Stimulated activated CD4-positive, alpha-beta T cell treated with anti-CD3 and anti-CD28 coated beads, Interleukin-15, amount 100 ng/mL, for 48 hours (primary cell): ENCODE results near the gene NELL2.

Experiments used
- DNase-seq, 2 donors: peaks; one replicate each; pipeline ENCODE4 v3.0.0-alpha.2; 2020; ENCODE audit warnings: low read depth in 2 of 2

Gene NELL2

DNA sequence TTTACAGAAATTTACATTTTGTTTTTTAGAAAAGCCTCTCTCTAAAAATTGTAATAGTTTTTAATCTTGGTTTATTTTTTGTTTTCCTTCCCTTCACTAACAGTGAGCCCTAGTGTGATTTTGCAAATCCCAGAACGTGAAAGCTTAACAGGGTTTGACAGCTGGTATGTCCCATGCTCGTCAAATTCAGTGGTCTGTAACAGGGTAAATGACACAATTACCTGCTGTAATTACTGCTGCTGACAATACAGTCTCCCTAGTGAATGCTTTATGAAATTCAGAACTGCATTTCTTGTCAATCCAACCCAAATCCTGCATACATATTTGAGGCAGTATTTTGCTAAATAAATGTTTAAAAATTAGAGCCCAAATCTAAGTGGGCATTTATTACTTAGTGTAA is 249.2 kb downstream of the NELL2 start:
- DNase-seq, result no peak

DNA sequence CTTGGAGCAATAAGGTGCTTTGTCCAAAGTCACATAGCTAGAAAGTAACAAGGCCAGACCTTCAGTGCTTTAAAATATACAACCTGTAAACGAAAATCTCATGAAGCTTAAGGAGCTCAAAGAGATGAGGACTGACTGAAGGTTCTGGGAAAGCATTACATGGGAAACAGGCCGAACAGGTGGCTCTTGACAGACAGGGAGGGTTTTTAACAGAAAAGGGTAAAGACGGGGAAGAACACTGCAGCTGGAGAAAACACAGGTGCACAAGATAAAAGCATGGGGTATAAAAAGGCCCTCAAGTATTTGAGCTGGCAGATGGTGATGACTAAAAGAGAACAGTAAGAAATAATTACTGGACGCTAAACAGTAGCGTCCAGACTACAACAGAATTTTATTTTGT is 257.2 kb downstream of the NELL2 start:
- no peak for DNase-seq

DNA sequence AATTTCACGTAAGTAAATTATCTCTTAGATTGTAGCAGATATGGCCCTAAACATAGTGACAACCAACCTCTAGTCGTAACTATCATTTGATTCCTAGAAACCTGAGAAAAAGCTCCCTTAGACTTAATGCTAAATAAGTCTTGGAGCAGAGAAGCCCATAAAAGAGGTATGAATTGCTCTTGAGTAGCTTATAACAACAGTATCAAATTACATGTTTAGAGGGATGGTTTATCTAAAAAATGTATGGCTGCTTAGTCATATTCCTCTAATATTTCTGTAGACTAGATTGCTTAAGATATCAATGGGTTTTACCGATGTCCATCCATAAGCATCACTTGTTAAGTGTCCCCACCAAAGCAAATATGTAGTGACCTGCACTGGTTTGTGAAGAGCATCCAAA is 259.7 kb downstream of the NELL2 start:
- DNase-seq, result no peak

DNA sequence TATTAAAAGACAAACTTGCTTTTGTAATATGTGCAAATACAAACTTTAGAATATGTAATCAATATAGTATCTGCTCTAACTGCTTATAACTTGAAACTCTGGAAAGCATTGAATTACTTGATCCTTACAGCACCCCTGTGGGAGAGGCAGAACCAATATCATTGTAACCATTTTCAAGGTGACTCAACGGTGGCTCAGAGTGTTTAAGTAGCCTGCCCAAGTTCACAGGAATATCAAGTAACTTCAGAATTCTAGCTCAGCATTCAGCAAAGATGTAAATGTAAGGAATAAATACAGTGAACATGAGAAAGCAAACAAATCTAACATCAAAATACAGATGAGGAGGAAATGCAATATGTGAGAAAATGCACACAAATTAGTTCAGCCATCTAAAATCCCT is 264.6 kb downstream of the NELL2 start:
- no peak for DNase-seq

DNA sequence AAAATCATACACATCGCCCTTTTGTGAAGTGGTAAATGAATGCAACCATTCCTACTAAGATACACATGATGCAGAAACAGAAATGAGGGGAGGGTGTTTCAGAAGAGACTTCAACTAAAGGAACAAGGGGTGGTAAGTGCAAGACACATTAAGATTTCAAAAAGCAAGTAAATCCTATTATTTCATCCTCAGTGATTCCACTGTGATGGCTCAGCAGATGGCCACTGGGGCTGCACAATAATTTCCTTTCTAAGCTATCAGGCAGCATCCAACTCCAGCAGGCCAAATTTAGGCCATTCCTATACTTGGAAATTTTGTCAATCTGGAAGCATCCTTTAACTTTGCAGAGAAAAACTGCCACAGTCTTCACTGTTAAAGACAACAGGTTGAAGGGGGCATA is 272.4 kb downstream of the NELL2 start:
- DNase-seq, result no peak

DNA sequence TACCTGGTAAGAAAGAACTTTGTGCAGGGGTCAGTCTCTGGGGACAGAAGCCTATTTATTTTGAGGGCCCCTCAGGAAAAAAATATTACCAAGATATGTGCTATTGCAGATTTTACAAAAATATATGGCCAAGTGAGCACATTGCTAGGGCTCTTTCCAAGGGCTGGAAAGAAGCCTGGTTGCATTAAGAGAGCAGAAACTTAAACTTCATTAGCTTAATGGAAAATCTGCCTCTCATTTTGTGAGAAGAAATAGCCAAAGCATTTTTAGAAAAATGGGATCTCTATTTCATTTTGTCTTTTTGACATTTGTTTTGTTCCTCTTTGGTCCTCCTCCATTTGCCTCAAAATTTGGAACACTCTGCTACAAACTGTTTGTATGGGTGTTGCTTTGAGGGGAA is 283.5 kb downstream of the NELL2 start:
- no peak for DNase-seq

DNA sequence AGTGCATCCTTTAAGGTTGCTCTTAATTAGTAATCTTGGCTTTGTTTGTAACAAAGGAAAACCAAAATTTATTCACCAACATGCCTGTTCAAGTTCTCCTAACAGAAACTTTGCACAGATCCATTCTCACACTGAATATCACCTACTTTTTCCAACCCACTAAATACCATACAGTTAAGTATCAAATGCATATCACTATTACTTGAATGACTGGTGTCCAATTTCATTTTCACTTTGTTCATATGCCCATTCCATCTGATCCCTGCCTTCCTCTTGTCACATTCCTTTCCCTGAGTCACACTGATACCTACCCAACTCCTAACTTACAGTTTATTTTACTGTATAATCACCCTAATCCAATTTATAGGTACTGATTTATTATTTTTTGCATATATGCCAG is 286.4 kb downstream of the NELL2 start:
- DNase-seq, result no peak

DNA sequence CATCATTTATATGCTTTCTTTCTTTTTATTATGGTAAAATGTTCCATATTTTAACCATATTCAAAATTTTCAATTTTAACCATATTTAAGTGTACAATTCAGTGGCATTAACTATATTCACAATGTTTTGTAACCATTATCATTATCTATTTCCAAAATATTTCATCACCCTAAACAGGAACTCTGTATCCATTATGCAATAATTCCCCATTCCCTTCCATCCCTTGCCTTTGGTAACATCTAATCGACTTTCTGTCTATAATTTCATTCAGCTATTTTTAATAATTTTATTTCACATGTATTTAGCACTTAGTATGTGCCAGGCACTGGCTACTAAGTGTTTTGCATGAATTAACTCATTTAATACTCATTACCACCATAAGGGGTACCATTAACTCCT is 287.5 kb downstream of the NELL2 start:
- DNase-seq, result no peak

DNA sequence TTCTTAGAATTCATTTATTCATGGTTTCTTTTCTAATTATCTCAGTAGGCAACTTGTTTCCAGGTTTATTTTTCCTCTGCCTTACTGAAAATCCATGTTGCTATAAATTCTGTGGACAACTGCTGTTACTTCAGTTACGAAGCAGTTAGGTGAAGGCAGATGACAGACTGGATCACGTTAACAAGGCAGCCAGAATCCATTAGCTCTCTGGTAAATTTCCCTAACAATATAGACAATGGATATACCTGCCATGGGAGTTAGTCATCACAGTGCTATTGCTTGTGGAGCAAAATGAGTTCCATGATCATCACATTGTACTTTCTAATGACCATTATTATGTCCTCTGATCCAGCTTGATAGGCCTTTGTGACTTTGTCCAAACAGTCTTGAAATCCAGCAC is 291.5 kb downstream of the NELL2 start:
- DNase-seq, result no peak

DNA sequence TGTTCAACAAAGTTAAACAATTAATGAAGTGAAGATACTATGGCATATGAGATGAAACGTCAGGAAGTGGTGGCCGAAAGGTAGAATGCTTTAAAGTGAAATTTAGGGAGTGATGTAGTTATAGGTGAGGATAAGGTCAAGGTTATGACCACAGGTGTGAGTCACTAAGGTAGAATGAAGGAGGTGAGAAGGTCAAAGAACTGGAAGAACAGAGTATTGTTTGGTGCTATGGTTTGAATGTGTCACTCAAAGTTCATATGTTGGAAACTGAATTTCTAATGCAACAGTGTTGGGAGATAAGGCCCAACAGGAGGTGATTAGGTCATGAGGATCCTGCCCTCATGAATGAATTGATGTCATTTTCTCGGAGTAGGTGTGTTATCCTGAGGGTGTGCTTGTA is 293.6 kb downstream of the NELL2 start:
- DNase-seq, result no peak

DNA sequence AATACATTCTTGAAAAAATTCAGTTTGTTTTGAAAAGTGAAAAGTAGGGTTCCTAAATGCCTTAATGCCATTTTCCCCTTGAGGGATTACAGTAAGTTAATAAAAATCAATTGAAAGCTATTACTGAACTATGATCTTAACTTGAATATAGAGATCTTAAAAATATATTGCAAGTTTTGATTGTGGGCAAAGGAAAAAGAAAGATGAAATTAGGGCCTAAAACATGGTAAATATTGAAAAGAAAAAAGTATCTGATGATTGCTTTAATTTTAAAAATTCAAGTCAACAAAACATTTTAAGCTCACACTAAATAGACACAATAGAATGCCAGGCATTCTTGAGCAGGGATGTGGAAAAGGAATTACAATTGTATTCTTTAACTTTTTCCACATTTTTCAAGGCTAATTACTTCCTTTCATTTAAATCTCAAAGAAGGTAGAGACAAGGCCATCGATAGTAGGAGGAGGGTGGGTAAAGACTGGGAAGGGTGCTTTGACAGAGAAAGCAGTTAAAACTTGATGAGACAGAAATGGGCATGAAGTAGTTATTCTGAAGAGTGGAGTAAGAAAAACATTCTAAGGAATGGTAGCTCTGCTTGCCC is 294.4 kb downstream of the NELL2 start:
- DNase-seq, result no peak

DNA sequence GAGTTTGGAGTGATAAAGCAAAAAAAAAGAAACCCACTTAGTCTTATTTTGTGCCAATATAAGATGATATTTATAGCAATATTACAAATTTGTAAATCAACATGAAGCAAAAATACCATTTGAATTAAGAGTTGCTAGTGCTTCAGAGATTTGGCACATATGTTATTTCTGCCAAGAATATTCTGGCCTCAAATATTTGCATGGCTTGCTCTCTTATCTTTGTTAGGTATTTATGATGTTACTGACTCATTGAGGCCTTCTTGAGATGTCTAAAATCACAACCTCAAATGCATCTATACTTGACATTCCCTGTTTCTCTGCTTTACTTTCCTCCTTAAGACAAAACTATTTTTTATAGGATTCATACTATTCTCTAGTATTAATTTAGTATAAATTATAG is 301.5 kb downstream of the NELL2 start:
- DNase-seq, result no peak

DNA sequence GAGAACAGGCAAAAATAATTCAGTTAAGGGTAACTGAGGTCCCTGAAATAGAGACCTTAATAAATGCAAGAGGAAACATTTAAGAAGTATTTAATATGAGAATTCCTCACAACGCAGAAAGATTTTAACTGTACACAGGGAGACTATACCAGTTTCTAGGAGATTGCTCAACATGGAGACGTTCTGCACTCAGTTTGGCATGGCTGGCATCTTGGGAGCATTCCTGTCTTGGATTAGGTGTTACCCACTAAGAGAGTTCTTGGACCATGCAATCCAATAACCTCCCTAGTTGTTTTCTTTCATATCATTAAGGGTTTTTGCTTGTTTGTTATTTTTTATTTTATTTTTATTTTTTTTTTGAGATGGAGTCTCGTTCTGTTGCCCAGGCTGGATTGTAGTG is 302.4 kb downstream of the NELL2 start:
- no peak for DNase-seq

DNA sequence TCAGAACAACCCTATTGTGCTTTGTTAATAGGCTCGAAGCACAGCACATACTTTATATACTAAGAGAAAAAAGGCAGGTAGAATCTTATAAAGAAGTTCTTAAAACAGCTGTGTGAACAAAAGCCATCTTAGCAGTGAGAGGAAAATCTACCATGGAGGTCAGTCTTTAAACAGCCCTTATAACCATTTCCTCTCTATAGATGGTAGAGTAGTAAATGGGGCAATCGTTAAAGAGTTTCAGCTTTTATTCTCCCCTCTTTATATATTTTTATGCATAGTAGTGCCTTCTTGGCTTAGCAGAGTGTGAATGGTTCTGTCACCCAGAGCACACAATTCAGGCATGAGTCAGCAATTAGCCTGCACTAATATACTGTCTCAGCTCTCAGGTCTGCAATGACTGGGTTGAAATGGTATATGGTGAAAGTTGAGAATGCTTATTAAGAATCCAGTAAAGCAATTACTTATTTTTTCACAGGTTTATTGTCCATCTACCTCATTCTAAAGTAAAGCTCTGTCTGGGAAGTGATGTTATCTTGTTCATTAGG is 305.0 kb downstream of the NELL2 start:
- DNase-seq, result no peak

DNA sequence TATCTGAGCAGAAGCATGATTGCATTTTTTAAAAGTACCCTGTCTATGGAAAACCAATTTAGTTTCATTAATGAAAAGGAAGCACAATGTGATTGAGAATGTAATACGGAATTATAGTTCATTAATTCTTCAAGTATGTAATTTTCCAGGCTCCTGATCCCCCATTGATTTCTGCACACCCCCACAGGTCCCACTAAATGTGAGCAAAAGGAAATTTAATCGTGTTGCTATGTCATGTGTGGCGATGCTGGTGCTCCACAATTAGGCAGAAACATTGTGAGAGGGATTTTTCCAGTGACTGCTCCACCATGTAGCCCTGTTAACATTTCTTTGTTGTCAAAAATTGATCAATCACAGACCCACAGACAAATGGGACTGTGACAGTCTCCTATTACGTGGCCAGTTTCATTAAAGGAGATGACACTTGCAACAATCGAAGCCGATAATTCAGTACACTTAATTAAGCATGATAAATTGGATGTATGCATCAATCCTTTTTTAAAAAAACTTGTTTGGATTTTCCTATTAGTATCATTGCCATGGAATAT is 306.0 kb downstream of the NELL2 start:
- no peak for DNase-seq

DNA sequence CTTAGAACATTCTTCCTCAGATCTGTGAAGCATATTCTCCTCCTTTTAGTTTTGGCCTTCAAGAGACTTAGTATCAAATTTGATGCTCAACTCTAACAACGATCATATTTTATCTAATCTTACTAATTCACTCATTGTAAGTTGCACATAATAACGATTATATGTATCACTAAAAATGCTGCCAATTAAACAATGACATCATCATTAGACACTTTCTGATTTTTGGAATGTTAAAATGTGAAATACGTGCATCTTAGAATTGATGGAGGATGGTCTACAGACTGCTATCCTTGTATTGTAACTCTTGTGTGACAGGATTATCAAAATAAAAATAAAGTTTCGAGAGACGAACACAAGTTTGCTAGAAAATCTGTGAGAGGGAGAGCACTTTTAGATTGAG is 311.0 kb downstream of the NELL2 start:
- DNase-seq, result no peak

DNA sequence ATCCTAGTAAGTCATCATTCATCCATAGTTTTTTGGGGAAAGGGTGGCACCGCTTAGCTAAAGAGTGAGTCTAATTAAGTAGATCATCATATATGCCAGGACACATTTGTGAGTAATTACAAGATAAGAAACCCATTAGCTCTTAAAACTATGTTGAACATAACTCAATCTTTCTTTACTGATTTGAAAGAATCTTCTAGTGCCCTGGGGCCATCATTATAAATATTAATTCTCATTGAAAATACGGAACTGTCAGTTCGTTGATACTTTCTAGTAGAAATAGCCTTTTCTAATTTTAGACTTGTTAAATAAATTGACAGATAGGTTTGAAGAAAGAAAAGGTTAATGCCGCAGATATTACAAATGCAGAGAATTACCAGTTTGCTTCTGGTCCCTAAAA is 312.6 kb downstream of the NELL2 start:
- no peak for DNase-seq

DNA sequence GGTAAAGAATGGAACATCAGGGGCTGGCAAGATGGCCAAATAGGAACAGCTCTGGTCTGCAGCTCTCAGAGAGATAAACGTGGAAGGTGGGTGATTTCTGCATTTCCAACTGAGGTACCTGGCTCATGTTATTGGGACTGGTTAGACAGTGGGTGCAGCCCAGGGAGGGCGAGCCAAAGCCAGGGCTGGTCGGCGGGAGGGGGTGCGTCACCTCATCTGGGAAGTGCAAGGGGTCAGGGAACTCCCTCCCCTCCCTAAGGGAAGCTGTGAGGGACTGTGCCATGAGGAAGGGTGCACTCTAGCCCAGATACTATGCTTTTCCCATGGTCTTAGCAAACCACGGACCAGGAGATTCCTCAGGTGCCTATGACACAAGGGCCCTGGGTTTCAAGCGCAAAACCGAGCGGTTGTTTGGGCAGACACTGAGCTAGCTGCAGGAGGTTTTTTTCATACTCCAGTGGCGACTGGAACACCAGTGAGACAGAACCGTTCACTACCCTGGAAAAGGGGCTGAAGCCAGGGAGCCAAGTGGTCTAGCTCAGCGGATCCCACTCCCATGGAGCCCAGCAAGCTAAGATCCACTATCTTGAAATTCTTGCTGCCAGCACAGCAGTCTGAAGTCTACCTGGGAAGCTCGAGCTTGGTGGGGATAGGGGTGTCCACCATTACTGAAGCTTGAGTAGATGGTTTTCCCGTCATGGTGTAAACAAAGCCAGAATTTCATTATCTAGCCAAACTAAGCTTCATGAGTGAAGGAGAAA is 317.6 kb downstream of the NELL2 start:
- DNase-seq, result no peak

DNA sequence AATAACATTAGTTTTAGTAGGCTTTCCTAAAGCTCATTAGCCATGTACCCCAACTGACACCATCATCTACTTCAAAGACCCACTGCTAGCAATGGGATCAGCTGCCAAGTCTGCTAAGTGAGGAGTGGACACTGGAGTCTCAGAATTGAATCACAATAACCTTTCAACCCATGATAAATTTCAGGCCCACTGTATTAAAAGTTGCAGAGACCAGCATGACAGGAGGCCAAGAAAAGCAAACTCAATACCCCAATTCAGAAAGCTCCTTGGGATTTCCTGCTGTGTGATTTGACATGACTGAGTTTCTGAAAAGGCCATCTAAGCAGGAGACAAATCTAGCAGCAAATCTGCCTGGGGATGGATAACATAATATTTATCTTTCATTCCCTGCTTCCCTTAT is 320.7 kb downstream of the NELL2 start:
- no peak for DNase-seq

DNA sequence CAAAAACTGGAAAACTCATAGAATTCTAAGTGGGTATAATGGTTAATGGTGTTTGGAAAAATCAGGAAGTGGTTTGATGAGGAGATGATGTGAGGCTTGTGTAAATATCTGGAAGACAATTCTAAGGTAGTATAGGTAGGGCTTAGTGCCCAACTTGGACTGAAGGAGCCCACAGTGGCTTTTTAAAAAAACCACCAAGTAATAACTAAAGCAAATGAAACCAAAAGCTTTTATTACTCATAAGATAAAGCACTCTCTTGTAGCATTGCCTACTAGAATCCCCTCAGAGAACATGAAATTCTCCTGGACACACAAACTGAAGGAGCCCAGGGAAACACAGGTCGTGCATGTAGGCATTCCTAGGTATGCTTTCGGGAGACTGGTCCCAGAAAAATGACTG is 324.5 kb downstream of the NELL2 start:
- no peak for DNase-seq

DNA sequence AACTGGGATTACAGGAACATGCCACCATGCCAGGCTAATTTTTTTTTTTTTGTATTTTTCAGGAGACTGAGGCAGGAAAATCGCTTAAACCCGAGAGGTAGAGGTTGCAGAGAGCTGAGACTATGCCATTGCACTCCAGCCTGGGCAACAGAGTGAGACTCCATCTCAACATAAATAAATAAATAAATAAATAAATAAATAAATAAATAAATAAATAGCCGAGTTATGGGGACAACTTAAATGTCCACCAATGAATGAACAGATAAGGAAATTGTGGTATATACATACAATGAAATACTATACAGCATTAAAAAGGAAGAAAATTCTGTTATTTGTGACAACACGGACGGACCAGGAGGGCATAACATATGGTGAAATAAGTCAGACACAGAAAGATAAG is 325.7 kb downstream of the NELL2 start:
- no peak for DNase-seq

DNA sequence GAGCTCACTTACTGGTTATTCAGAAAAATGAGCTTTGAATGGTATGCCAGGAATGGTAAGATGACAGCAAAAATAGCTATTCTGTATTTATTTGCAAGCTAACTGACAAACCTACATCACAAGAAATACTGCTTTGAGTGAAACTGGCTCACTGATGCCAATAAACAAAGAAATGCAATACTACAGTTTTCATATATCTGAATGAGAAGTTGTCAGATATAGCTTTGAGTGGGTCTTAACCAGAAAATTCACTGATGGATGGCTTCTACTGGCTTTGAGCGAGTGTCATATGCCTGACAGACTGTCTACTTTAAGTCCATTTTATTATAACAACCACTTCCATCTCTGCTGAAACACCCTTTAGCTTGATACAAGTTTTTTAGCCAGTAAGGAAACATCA is 330.1 kb downstream of the NELL2 start:
- no peak for DNase-seq

DNA sequence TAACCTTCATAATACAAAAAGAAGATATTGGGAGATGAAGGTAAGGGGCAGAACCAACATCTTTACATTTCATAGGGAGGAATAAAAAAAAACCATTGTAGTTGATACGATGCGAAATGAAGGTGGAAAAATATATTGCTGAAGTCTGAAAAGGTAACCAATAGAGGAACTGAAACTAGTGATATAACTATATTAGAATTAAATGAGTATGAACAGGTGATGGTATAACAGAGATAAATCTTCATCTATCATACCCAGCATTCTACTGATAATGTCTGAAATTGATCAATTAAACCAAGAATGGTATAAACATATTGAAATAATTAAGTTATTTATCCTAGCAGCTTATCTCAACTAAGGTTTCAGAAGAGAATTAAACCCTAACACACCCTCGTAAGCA is 332.1 kb downstream of the NELL2 start:
- DNase-seq, result no peak
